ENCODE results near the gene RFNG. TPM values are rescaled to one million over a fixed set of nuclear protein-coding genes. Genes with fewer than 3 reads are reported as not detected.

Gene RFNG
- total and polyA plus RNA-seq, 2 of the 13 experiments (the other 11 are each of a cell fraction or from before 2014, with no cell fraction given) = 61.4 to 64.0 TPM

- TF ChIP-seq IKZF5 (CRISPR knock-in tag; IDR thresholded peaks at IDR 0.05) (no peak), ZNF816 (CRISPR knock-in tag; IDR thresholded peaks at IDR 0.05; ENCODE audit: borderline replicate concordance) (no peak), MLX (CRISPR knock-in tag; IDR thresholded peaks at IDR 0.05) (no peak), MTF2 (CRISPR knock-in tag; IDR thresholded peaks at IDR 0.05; ENCODE audit: borderline replicate concordance) (no peak), NFKB2 (CRISPR knock-in tag; IDR thresholded peaks at IDR 0.05; ENCODE audit: borderline replicate concordance) (no peak), GATAD2A (CRISPR knock-in tag; IDR thresholded peaks at IDR 0.05) (no peak), TOPORS (CRISPR knock-in tag; IDR thresholded peaks at IDR 0.05) (peak; percentile 75; the same call in 1 of the 2 replicates), NR3C1 (CRISPR knock-in tag; IDR thresholded peaks at IDR 0.05) (no peak), ONECUT2 (CRISPR knock-in tag; IDR thresholded peaks at IDR 0.05) (0 out of 2 replicates have a peak, but pooled peaks have one; percentile 19), MIER3 (CRISPR knock-in tag; IDR thresholded peaks at IDR 0.05; ENCODE audit: borderline replicate concordance) (no peak), SIN3B (IDR thresholded peaks at IDR 0.05; ENCODE audit: low read length) (no peak), ZNF17 (CRISPR knock-in tag; IDR thresholded peaks at IDR 0.05) (no peak), RBM22 (optimal IDR thresholded peaks at IDR 0.05; ENCODE audit: low read length) (peak; percentile 34), MLLT10 (CRISPR knock-in tag; IDR thresholded peaks at IDR 0.05) (peak; percentile 98; the same call in 1 of the 2 replicates), ZNF331 (CRISPR knock-in tag; IDR thresholded peaks at IDR 0.05) (no peak), ZNF891 (CRISPR knock-in tag; IDR thresholded peaks at IDR 0.05) (0 out of 2 replicates have a peak, but pooled peaks have one; percentile 15), SNAI1 (CRISPR knock-in tag; IDR thresholded peaks at IDR 0.05; ENCODE audit: borderline replicate concordance) (0 out of 2 replicates have a peak, but pooled peaks have one; percentile 58), ZNF225 (CRISPR knock-in tag; IDR thresholded peaks at IDR 0.05) (peak; percentile 55; the same call in 1 of the 2 replicates), ZNF83 (CRISPR knock-in tag; IDR thresholded peaks at IDR 0.05; ENCODE audit: borderline replicate concordance) (peak; percentile 24; the same call in 1 of the 2 replicates), ZMAT3 (CRISPR knock-in tag; conservative IDR thresholded peaks at IDR 0.05) (0 out of 2 replicates have a peak, but pooled peaks have one; percentile 45), FOSL1 (CRISPR knock-in tag; IDR thresholded peaks at IDR 0.05; ENCODE audit: borderline replicate concordance) (no peak), ZNF563 (CRISPR knock-in tag; IDR thresholded peaks at IDR 0.05) (no peak; the same call in 1 of the 2 replicates)
- TF ChIP-seq, protein P1, sequence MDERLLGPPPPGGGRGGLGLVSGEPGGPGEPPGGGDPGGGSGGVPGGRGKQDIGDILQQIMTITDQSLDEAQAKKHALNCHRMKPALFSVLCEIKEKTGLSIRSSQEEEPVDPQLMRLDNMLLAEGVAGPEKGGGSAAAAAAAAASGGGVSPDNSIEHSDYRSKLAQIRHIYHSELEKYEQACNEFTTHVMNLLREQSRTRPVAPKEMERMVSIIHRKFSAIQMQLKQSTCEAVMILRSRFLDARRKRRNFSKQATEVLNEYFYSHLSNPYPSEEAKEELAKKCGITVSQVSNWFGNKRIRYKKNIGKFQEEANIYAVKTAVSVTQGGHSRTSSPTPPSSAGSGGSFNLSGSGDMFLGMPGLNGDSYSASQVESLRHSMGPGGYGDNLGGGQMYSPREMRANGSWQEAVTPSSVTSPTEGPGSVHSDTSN (CRISPR knock-in tag; IDR thresholded peaks at IDR 0.05) = no peak
- TF ChIP-seq, protein P2, sequence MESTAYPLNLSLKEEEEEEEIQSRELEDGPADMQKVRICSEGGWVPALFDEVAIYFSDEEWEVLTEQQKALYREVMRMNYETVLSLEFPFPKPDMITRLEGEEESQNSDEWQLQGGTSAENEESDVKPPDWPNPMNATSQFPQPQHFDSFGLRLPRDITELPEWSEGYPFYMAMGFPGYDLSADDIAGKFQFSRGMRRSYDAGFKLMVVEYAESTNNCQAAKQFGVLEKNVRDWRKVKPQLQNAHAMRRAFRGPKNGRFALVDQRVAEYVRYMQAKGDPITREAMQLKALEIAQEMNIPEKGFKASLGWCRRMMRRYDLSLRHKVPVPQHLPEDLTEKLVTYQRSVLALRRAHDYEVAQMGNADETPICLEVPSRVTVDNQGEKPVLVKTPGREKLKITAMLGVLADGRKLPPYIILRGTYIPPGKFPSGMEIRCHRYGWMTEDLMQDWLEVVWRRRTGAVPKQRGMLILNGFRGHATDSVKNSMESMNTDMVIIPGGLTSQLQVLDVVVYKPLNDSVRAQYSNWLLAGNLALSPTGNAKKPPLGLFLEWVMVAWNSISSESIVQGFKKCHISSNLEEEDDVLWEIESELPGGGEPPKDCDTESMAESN (CRISPR knock-in tag; conservative IDR thresholded peaks at IDR 0.05) = no peak
- TF ChIP-seq, protein P3, sequence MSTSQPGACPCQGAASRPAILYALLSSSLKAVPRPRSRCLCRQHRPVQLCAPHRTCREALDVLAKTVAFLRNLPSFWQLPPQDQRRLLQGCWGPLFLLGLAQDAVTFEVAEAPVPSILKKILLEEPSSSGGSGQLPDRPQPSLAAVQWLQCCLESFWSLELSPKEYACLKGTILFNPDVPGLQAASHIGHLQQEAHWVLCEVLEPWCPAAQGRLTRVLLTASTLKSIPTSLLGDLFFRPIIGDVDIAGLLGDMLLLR (CRISPR knock-in tag; IDR thresholded peaks at IDR 0.05) = peak; percentile 38; the same call in 1 of the 2 replicates
These were observed 44.4 kb upstream of the RFNG start (continued) for GRCh38 chr17:82095777-82096708.
